SK-N-SH (cell line): ENCODE data around the gene NCOA5. TPM values are rescaled to one million over a fixed set of nuclear protein-coding genes. Genes with fewer than 3 reads are reported as not detected.

Experiments used
- CTCF ChIA-PET: fragments of 300-600, 350-600 bp; formaldehyde crosslinking; extraction: SDS; loops from one replicate; lab custom pipeline; 2021; lab: Yijun Ruan, JAX
- POLR2A ChIA-PET: fragments of 350-600 bp; sonication (Branson Sonifier 250); formaldehyde crosslinking; extraction: SDS; loops from one replicate; lab custom pipeline; 2020; ENCODE audit warnings: antibody characterized with exemption, inconsistent platforms; lab: Yijun Ruan, JAX
- DNase-seq: peaks from one replicate; pipeline ENCODE4 v3.0.0; 2012
- H2AFZ ChIP-seq: fragments of 200-600 bp; sonication (generic); 2 replicates; pipeline ENCODE4 v1.8.1; 2016; ENCODE audit warnings: antibody characterized with exemption, mild to moderate bottlenecking, low read depth
- H3F3A ChIP-seq: fragments of 200-600 bp; sonication (generic); replicated peaks from 2 replicates; pipeline ENCODE3; 2016; ENCODE audit warnings: antibody characterized with exemption, mild to moderate bottlenecking; ENCODE audit not compliant: insufficient read depth
- H3K27ac ChIP-seq, 2 experiments: fragments of 200-500 bp in 1 of 2; fragments of 200-600 bp in 1 of 2; sonication (Bioruptor generic) in 1 of 2; sonication (generic), shearing (Covaris generic) in 1 of 2; 2 replicates each; pipeline versions ENCODE4 v1.5.1 to v1.6.1; 2014 to 2016; ENCODE audit warnings: low read depth in 2 of 2, inconsistent platforms in 1 of 2, low read length in 1 of 2, mild to moderate bottlenecking in 1 of 2, mixed read lengths in 1 of 2
- H3K27me3 ChIP-seq: fragments of 200-600 bp; sonication (generic), shearing (Covaris generic); 2 replicates; pipeline ENCODE4 v1.6.1; 2016; ENCODE audit warnings: mixed run types; ENCODE audit not compliant: insufficient read depth
- H3K36me3 ChIP-seq, 2 experiments: fragments of 200-500 bp in 1 of 2; fragments of 200-600 bp in 1 of 2; sonication (Bioruptor generic) in 1 of 2; sonication (generic) in 1 of 2; replicated peaks in 1 of 2; 2 replicates each; pipeline versions ENCODE3 to v1.5.1; 2014 to 2016; ENCODE audit warnings: low read length in 1 of 2, mild to moderate bottlenecking in 1 of 2; ENCODE audit not compliant: insufficient read depth in 2 of 2, control insufficient read depth in 1 of 2
- H3K4me1 ChIP-seq, 2 experiments: fragments of 200-500 bp in 1 of 2; fragments of 200-600 bp in 1 of 2; sonication (Bioruptor generic) in 1 of 2; sonication (generic), shearing (Covaris generic) in 1 of 2; 2 replicates each; pipeline versions ENCODE4 v1.5.1 to v1.6.1; 2014 to 2016; ENCODE audit warnings: low read depth in 1 of 2, low read length in 1 of 2, mixed run types in 1 of 2; ENCODE audit not compliant: insufficient read depth in 2 of 2, control insufficient read depth in 1 of 2
- H3K4me2 ChIP-seq: fragments of 200-600 bp; sonication (generic), shearing (Covaris generic); 2 replicates; pipeline ENCODE4 v1.6.1; 2017; ENCODE audit warnings: mixed run types
- H3K4me3 ChIP-seq, 2 experiments: fragments of 200-500 bp in 1 of 2; fragments of 200-600 bp in 1 of 2; sonication (Bioruptor generic) in 1 of 2; sonication (generic), shearing (Covaris generic) in 1 of 2; 2 replicates each; pipeline versions ENCODE4 v1.5.1 to v1.8.1; 2014 to 2016; ENCODE audit warnings: low read depth in 2 of 2, inconsistent platforms in 1 of 2, low read length in 1 of 2, mild to moderate bottlenecking in 1 of 2, mixed read lengths in 1 of 2, moderate library complexity in 1 of 2
- H3K79me2 ChIP-seq: fragments of 200-600 bp; sonication (generic); 2 replicates; pipeline ENCODE4 v1.8.1; 2017; ENCODE audit warnings: mild to moderate bottlenecking; ENCODE audit not compliant: insufficient read depth
- H3K9ac ChIP-seq: fragments of 200-600 bp; sonication (generic); 2 replicates; pipeline ENCODE4 v1.6.1; 2017; ENCODE audit warnings: mixed run types
- H3K9me2 ChIP-seq: fragments of 200-600 bp; sonication (generic); 2 replicates; pipeline ENCODE4 v1.6.1; 2017; ENCODE audit warnings: mixed run types
- H3K9me3 ChIP-seq: fragments of 200-600 bp; sonication (generic); 2 replicates; pipeline ENCODE4 v1.6.1; 2017; ENCODE audit warnings: mixed run types, mild to moderate bottlenecking, moderate library complexity
- H4K20me1 ChIP-seq: fragments of 200-600 bp; sonication (generic); 2 replicates; pipeline ENCODE4 v1.6.1; 2017; ENCODE audit warnings: mild to moderate bottlenecking, mixed run types; ENCODE audit not compliant: insufficient read depth
- CHD2 ChIP-seq: fragments of 150-350 bp; IDR thresholded peaks from 2 replicates; pipeline ENCODE4 v1.6.1; 2018; ENCODE audit warnings: low read length; ENCODE audit not compliant: partially characterized antibody
- EP300 ChIP-seq, 2 experiments: IDR thresholded peaks; 2 replicates each; pipeline versions ENCODE4 v1.4.0 to v1.6.1; 2012; ENCODE audit warnings: borderline replicate concordance in 1 of 2, low read depth in 1 of 2, low read length in 1 of 2
- POLR2AphosphoS5 ChIP-seq: IDR thresholded peaks from 2 replicates; pipeline ENCODE4 v1.6.1; 2012; ENCODE audit warnings: low read depth, low read length
- RCOR1 ChIP-seq: fragments of 150-350 bp; IDR thresholded peaks from 2 replicates; pipeline ENCODE4 v1.6.1; 2017; ENCODE audit warnings: antibody characterized with exemption, low read length
- REST ChIP-seq: IDR thresholded peaks from 2 replicates; pipeline ENCODE4 v1.6.1; 2012; ENCODE audit warnings: mild to moderate bottlenecking, low read depth, low read length, moderate library complexity
- RFX5 ChIP-seq: IDR thresholded peaks from 2 replicates; pipeline ENCODE4 v1.6.1; 2012; ENCODE audit warnings: mild to moderate bottlenecking, improper control_type of control experiment, low read length
- TEAD4 ChIP-seq: IDR thresholded peaks from 2 replicates; pipeline ENCODE4 v1.4.0; 2012; ENCODE audit warnings: mild to moderate bottlenecking, borderline replicate concordance; ENCODE audit not compliant: insufficient read depth
- USF1 ChIP-seq: IDR thresholded peaks from 2 replicates; pipeline ENCODE4 v1.4.0; 2012; ENCODE audit warnings: low read depth, borderline replicate concordance
- WGBS: methylation state at CpG from one replicate; pipeline ENCODE4 v1.1.6; 2017; ENCODE audit warnings: low lambda C conversion rate; 5-methylcytosine and 5-hydroxymethylcytosine counted together
- polyA plus RNA-seq, 3 experiments: library from polyadenylated mRNA; depleted of rRNA; stranded (reverse); fragments of >200 nt; gene quantifications; 2 replicates each; pipeline ENCODE4 v1.2.3, GENCODE V29; 2012
- TF ChIP-seq, protein P1 (sequence below): IDR thresholded peaks from 2 replicates; pipeline ENCODE4 v1.4.0; 2012; ENCODE audit warnings: low read depth
- TF ChIP-seq, protein P2 (sequence below): IDR thresholded peaks from 2 replicates; pipeline ENCODE4; 2012

The NCOA5 gene
- polyA plus RNA-seq, 1 of the 3 experiments (the other 2 are of a cell fraction) = 20.4 TPM

- Histone ChIP-seq H3K79me2 (no peaks in the 10 kb centered on the region), H3K27ac (no peak overlapping the region), H3K4me2 (no peak overlapping the region), H4K20me1 (peaks cover 18% of the 10 kb centered on the region; the same call in 1 of the 2 replicates), H3F3A (peaks cover 7% of the 10 kb centered on the region), H3K9me3 (no peaks in the 10 kb centered on the region), H3K4me3 (no peak overlapping the region), H3K4me1 (peaks cover 7 to 10% of the 10 kb centered on the region in 2 experiments; a peak in 3 of 4 replicates), H2AFZ (no peak overlapping the region), H3K36me3 (peaks cover 16 to 25% of the 10 kb centered on the region in 2 experiments), H3K9me2 (no peaks in the 10 kb centered on the region), H3K27me3 (no peaks in the 10 kb centered on the region), H3K9ac (no peak overlapping the region)
- CTCF ChIA-PET = interaction anchor here (0.6 to 1.5 kb wide), 3 partner anchors 35 to 71 kb away, joined by 3 to 5 read pairs (median 4); no protein-coding TSS in a partner anchor
- TF ChIP-seq REST (peak; percentile 93), POLR2AphosphoS5 (no peak)
- no peak for DNase-seq
- WGBS = 91% methylated on average over 50 of the region's 65 CpGs
- POLR2A ChIA-PET = no interaction called here
Observed at GRCh38 chr20:46056970-46057855, 32.5 kb downstream of the NCOA5 start.

- no peaks in the 10 kb centered on the region for H3K9me3 ChIP-seq
- no peak for DNase-seq
- no peaks in the 10 kb centered on the region for H3K27me3 ChIP-seq
- peaks cover 16% of the 10 kb centered on the region; the same call in 1 of the 2 replicates for H4K20me1 ChIP-seq
- H3K4me3 ChIP-seq = no peak overlapping the region
- peaks cover 8% of the 10 kb centered on the region for H3F3A ChIP-seq
- H3K9me2 ChIP-seq = no peaks in the 10 kb centered on the region
- H3K4me2 ChIP-seq = no peak overlapping the region
- no peak overlapping the region for H2AFZ ChIP-seq
- H3K4me1 ChIP-seq = peaks cover 12 to 13% of the 10 kb centered on the region in 2 experiments; a peak in 3 of 4 replicates
- H3K79me2 ChIP-seq = no peaks in the 10 kb centered on the region
- ChIA-PET CTCF (interaction anchor here (1.0 kb wide), 1 partner anchor 76 kb away, joined by 4 read pairs; no protein-coding TSS in a partner anchor), POLR2A (no interaction called here)
- H3K9ac ChIP-seq = no peak overlapping the region
- H3K27ac ChIP-seq = no peak overlapping the region
- WGBS = 80% methylated on average over 14 of the region's 15 CpGs
- H3K36me3 ChIP-seq = peaks cover 9 to 15% of the 10 kb centered on the region in 2 experiments
- TF ChIP-seq EP300 (IDR thresholded peaks at IDR 0.05; ENCODE audit: borderline replicate concordance in 1 of 2, low read depth in 1 of 2, low read length in 1 of 2) (no peak), USF1 (no peak), TEAD4 (no peak), RFX5 (no peak), CHD2 (no peak), RCOR1 (no peak), REST (no peak)
- TF ChIP-seq, protein P1, sequence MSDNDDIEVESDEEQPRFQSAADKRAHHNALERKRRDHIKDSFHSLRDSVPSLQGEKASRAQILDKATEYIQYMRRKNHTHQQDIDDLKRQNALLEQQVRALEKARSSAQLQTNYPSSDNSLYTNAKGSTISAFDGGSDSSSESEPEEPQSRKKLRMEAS = no peak
- TF ChIP-seq, protein P2, sequence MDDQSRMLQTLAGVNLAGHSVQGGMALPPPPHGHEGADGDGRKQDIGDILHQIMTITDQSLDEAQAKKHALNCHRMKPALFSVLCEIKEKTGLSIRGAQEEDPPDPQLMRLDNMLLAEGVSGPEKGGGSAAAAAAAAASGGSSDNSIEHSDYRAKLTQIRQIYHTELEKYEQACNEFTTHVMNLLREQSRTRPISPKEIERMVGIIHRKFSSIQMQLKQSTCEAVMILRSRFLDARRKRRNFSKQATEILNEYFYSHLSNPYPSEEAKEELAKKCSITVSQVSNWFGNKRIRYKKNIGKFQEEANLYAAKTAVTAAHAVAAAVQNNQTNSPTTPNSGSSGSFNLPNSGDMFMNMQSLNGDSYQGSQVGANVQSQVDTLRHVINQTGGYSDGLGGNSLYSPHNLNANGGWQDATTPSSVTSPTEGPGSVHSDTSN = no peak
Observed at GRCh38 chr20:46056027-46056833, 33.5 kb downstream of the NCOA5 start.
